Measurements from ENCODE around the gene ARID3A.

GRCh38 chr19:942133-942645, 16.4 kb downstream of the ARID3A start:
- no peak for TF ChIP-seq CTCF (IDR thresholded peaks at IDR 0.05)
- no peak for TF ChIP-seq POLR2AphosphoS5 (IDR thresholded peaks at IDR 0.05)

Measured in sigmoid colon (tissue), 4 donors.